Breast epithelium (tissue), 4 donors: Measurements from ENCODE around the gene ZFYVE21. TPM values are rescaled to one million over a fixed set of nuclear protein-coding genes. Genes with fewer than 3 reads are reported as not detected.

Source experiments
- DNase-seq, 2 donors: peaks; one replicate each; pipeline ENCODE4 v3.0.0-alpha.2; 2019; ENCODE audit warnings: low spot score in 2 of 2
- H3K27ac ChIP-seq, 2 donors: fragments of 200-600 bp; sonication (generic) in 1 of 2; one replicate each; pipeline ENCODE4 v1.5.1; 2016 to 2019; ENCODE audit warnings: mild to moderate bottlenecking in 1 of 2
- H3K27me3 ChIP-seq, 2 donors: fragments of 200-600 bp; sonication (generic) in 1 of 2; one replicate each; pipeline versions ENCODE4 v1.5.1 to v1.6.0; 2017 to 2019; ENCODE audit warnings: control low read depth in 1 of 2, mild to moderate bottlenecking in 1 of 2
- H3K36me3 ChIP-seq: fragments of 200-600 bp; one replicate; pipeline ENCODE4 v1.5.1; 2019
- H3K4me1 ChIP-seq, 2 donors: fragments of 200-600 bp; sonication (generic); one replicate each; pipeline ENCODE4 v1.5.1; 2016 to 2019; ENCODE audit warnings: control low read depth in 1 of 2
- H3K4me3 ChIP-seq, 3 donors: fragments of 200-600 bp; sonication (generic); 1 replicate in 2 of 3; 2 replicates in 1 of 3; pipeline ENCODE4 v1.5.1; 2016 to 2019; ENCODE audit warnings: mild to moderate bottlenecking in 3 of 3, moderate library complexity in 2 of 3
- H3K9me3 ChIP-seq, 2 donors: fragments of 200-600 bp; sonication (generic) in 1 of 2; one replicate each; pipeline ENCODE4 v1.5.1; 2016 to 2019; ENCODE audit warnings: control low read depth in 1 of 2
- CTCF ChIP-seq, 3 donors: fragments of 450-650 bp; IDR thresholded peaks; one replicate each; pipeline ENCODE4 v1.5.1; 2016 to 2017; ENCODE audit warnings: antibody characterized with exemption in 3 of 3, mild to moderate bottlenecking in 3 of 3, moderate library complexity in 3 of 3
- POLR2A ChIP-seq: fragments of 450-650 bp; IDR thresholded peaks from one replicate; pipeline ENCODE4 v1.6.1; 2016; ENCODE audit warnings: antibody characterized with exemption, mild to moderate bottlenecking, moderate library complexity
- POLR2AphosphoS5 ChIP-seq, 3 donors: sonication (generic); formaldehyde crosslinking; IDR thresholded peaks; one replicate each; pipeline ENCODE4 v1.6.1; 2017; ENCODE audit warnings: antibody characterized with exemption in 3 of 3
- intact Hi-C: fragments of 100-400 bp; cut with DNase I; formaldehyde crosslinking; loops from one replicate; pipeline ENCODE4 v1.15.1; 2023; ENCODE audit warnings: low total_unique reads
- total RNA-seq, 3 donors: library from RNA; depleted of rRNA; stranded (reverse); fragments of >200 nt; gene quantifications; one replicate each; pipeline ENCODE4 v1.1.0, GENCODE V29; 2016

Gene ZFYVE21
- total RNA-seq, 3 donors from 2014 or later: 57.4 to 140 (median 96.0) TPM

GRCh38 chr14:103735022-103735421 lies 19.4 kb downstream of the ZFYVE21 start:
- Histone ChIP-seq H3K36me3 (no peaks in the 10 kb centered on the region), H3K4me1 (peaks cover 16 to 25% of the 10 kb centered on the region in 2 donors), H3K27ac (peak overlapping the region; percentile 92 to 96), H3K27me3 (no peaks in the 10 kb centered on the region), H3K4me3 (no peak overlapping the region), H3K9me3 (no peaks in the 10 kb centered on the region)
- no peak for TF ChIP-seq POLR2A
- intact Hi-C loops: no loop called here
- DNase-seq: no peak

GRCh38 chr14:103735439-103735814 lies 19.8 kb downstream of the ZFYVE21 start:
- DNase-seq: no peak
- no peak for TF ChIP-seq POLR2A
- TF ChIP-seq POLR2AphosphoS5 (IDR thresholded peaks at IDR 0.05): no peak
- TF ChIP-seq CTCF (IDR thresholded peaks at IDR 0.05): no peak
- no peaks in the 10 kb centered on the region for H3K27me3 ChIP-seq
- intact Hi-C loops: no loop called here
- no peaks in the 10 kb centered on the region for H3K36me3 ChIP-seq
- H3K4me3 ChIP-seq: no peak overlapping the region
- no peaks in the 10 kb centered on the region for H3K9me3 ChIP-seq
- peak overlapping the region; percentile 92 to 96 for H3K27ac ChIP-seq
- peaks cover 16 to 25% of the 10 kb centered on the region in 2 donors for H3K4me1 ChIP-seq

- Histone ChIP-seq H3K9me3 (no peaks in the 10 kb centered on the region), H3K27ac (peak overlapping the region; percentile 92 to 96)
- intact Hi-C loops: no loop called here
Observed at GRCh38 chr14:103735815-103736545, 20.4 kb downstream of the ZFYVE21 start.

GRCh38 chr14:103736546-103737431 lies 21.2 kb downstream of the ZFYVE21 start:
- intact Hi-C loops: no loop called here
- no peaks in the 10 kb centered on the region for H3K9me3 ChIP-seq
- peak in 2 of 3 donors; percentile 23 to 40 for TF ChIP-seq POLR2AphosphoS5 (IDR thresholded peaks at IDR 0.05)
- TF ChIP-seq POLR2A: no peak
- H3K4me3 ChIP-seq: peak overlapping the region in 1 of 3 donors; percentile 9
- H3K27ac ChIP-seq: peak overlapping the region; percentile 92 to 96
- no peaks in the 10 kb centered on the region for H3K27me3 ChIP-seq
- H3K4me1 ChIP-seq: peaks cover 16 to 25% of the 10 kb centered on the region in 2 donors
- DNase-seq: peak in 1 of 2 donors; percentile 86
- no peaks in the 10 kb centered on the region for H3K36me3 ChIP-seq

More at GRCh38 chr14:103735815-103736545, 20.4 kb downstream of the ZFYVE21 start:
- TF ChIP-seq POLR2AphosphoS5 (IDR thresholded peaks at IDR 0.05) (peak in 1 of 3 donors; percentile 63), POLR2A (no peak)
- H3K36me3 ChIP-seq: no peaks in the 10 kb centered on the region
- DNase-seq: peak; percentile 79 to 84
- no peaks in the 10 kb centered on the region for H3K27me3 ChIP-seq
- H3K4me3 ChIP-seq: peak overlapping the region in 1 of 3 donors; percentile 9
- H3K4me1 ChIP-seq: peaks cover 16 to 25% of the 10 kb centered on the region in 2 donors

GRCh38 chr14:103737432-103738045 lies 21.9 kb downstream of the ZFYVE21 start:
- no peaks in the 10 kb centered on the region for H3K36me3 ChIP-seq
- peaks cover 16 to 25% of the 10 kb centered on the region in 2 donors for H3K4me1 ChIP-seq

More at GRCh38 chr14:103737432-103738045, 21.9 kb downstream of the ZFYVE21 start:
- H3K27me3 ChIP-seq: no peaks in the 10 kb centered on the region
- H3K27ac ChIP-seq: peak overlapping the region; percentile 92 to 96
- no peak for TF ChIP-seq POLR2A
- no peak for TF ChIP-seq CTCF (IDR thresholded peaks at IDR 0.05)
- no peak for TF ChIP-seq POLR2AphosphoS5 (IDR thresholded peaks at IDR 0.05)
- intact Hi-C loops: no loop called here
- no peaks in the 10 kb centered on the region for H3K9me3 ChIP-seq
- no peak overlapping the region for H3K4me3 ChIP-seq
- peak; percentile 55 to 73 for DNase-seq
